ENCODE data around the gene PRAME.

DNA sequence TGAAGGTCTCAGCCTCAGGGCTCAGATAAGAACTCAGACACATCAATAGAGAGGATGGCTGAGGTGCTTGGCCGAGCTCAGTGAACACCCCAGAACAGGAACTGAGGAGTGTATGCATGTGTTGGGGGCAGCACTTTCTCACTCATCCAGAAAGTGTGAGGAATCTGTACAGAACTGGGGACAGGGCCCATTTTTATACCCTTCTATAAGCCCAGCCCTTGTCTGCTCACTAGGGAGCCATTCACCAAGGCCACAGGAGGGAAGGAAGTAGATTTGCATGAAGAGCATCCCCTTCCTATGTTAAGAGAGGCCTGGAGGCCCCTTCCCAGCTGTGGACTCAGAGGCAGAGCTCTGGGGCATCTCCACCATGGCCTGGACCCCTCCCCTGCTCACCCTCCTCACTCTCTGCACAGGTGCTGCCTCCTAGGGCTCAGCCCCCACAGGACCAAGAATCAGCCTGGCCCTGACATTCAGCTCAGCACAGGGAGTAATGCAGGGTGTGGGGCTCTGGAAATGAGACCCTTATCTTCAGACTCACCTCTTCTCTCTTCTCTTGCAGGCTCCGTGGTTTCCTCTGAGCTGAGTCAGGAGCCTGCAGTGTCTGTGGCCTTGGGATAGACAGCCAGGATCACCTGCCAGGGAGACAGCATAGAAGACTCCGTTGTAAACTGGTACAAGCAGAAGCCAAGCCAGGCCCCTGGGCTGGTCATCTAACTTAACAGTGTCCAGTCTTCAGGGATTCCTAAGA lies 45.4 kb upstream of the PRAME start:
- TF ChIP-seq, protein P1, sequence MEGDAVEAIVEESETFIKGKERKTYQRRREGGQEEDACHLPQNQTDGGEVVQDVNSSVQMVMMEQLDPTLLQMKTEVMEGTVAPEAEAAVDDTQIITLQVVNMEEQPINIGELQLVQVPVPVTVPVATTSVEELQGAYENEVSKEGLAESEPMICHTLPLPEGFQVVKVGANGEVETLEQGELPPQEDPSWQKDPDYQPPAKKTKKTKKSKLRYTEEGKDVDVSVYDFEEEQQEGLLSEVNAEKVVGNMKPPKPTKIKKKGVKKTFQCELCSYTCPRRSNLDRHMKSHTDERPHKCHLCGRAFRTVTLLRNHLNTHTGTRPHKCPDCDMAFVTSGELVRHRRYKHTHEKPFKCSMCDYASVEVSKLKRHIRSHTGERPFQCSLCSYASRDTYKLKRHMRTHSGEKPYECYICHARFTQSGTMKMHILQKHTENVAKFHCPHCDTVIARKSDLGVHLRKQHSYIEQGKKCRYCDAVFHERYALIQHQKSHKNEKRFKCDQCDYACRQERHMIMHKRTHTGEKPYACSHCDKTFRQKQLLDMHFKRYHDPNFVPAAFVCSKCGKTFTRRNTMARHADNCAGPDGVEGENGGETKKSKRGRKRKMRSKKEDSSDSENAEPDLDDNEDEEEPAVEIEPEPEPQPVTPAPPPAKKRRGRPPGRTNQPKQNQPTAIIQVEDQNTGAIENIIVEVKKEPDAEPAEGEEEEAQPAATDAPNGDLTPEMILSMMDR (IDR thresholded peaks at IDR 0.05; ENCODE audit: insufficient read depth, low read length, poor library complexity, severe bottlenecking), result no peak
- TF ChIP-seq EZH2phosphoT487 (conservative IDR thresholded peaks at IDR 0.05; ENCODE audit: low read length), result no peak
